ENCODE results near the gene MED13L.

DNA sequence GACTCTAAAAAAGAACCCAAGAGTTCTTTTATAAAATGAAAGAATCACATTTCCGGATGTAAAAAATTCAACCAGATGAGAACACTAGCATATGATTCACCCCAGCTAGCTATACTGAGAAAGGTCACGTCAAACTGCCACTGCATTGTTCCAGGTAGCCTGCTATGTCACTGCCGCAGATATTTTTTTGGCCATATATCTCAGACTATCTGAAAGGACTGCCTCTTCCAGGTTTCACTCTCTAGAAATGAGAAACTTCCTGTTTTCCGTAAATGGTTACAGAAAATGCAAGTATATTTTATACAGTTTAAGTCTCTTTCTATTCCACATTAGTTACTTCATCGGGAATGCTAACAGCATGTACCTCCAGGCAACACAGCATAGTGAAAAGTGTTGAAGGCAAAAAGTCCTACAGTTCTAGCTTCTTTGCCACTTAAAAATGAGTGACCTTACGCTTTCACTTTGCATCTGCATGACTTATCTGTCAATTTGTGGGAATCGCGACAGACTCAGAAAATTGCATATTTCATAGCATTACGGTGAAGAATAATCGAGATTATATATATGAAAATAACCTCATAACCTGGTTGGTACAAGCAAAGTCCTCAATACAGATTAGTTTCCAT, 105.2 kb downstream of the MED13L start:
- TF ChIP-seq, protein P1, sequence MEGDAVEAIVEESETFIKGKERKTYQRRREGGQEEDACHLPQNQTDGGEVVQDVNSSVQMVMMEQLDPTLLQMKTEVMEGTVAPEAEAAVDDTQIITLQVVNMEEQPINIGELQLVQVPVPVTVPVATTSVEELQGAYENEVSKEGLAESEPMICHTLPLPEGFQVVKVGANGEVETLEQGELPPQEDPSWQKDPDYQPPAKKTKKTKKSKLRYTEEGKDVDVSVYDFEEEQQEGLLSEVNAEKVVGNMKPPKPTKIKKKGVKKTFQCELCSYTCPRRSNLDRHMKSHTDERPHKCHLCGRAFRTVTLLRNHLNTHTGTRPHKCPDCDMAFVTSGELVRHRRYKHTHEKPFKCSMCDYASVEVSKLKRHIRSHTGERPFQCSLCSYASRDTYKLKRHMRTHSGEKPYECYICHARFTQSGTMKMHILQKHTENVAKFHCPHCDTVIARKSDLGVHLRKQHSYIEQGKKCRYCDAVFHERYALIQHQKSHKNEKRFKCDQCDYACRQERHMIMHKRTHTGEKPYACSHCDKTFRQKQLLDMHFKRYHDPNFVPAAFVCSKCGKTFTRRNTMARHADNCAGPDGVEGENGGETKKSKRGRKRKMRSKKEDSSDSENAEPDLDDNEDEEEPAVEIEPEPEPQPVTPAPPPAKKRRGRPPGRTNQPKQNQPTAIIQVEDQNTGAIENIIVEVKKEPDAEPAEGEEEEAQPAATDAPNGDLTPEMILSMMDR (IDR thresholded peaks at IDR 0.05; ENCODE audit: low read depth, low read length, missing input control): no peak
- TF ChIP-seq, protein P2, sequence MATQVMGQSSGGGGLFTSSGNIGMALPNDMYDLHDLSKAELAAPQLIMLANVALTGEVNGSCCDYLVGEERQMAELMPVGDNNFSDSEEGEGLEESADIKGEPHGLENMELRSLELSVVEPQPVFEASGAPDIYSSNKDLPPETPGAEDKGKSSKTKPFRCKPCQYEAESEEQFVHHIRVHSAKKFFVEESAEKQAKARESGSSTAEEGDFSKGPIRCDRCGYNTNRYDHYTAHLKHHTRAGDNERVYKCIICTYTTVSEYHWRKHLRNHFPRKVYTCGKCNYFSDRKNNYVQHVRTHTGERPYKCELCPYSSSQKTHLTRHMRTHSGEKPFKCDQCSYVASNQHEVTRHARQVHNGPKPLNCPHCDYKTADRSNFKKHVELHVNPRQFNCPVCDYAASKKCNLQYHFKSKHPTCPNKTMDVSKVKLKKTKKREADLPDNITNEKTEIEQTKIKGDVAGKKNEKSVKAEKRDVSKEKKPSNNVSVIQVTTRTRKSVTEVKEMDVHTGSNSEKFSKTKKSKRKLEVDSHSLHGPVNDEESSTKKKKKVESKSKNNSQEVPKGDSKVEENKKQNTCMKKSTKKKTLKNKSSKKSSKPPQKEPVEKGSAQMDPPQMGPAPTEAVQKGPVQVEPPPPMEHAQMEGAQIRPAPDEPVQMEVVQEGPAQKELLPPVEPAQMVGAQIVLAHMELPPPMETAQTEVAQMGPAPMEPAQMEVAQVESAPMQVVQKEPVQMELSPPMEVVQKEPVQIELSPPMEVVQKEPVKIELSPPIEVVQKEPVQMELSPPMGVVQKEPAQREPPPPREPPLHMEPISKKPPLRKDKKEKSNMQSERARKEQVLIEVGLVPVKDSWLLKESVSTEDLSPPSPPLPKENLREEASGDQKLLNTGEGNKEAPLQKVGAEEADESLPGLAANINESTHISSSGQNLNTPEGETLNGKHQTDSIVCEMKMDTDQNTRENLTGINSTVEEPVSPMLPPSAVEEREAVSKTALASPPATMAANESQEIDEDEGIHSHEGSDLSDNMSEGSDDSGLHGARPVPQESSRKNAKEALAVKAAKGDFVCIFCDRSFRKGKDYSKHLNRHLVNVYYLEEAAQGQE (IDR thresholded peaks at IDR 0.05): no peak
- TF ChIP-seq, protein P3, sequence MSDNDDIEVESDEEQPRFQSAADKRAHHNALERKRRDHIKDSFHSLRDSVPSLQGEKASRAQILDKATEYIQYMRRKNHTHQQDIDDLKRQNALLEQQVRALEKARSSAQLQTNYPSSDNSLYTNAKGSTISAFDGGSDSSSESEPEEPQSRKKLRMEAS (IDR thresholded peaks at IDR 0.05): no peak
- TF ChIP-seq RAD21 (IDR thresholded peaks at IDR 0.05) (no peak), YY1 (IDR thresholded peaks at IDR 0.05) (no peak)
